OCI-LY3 (cell line): ENCODE results near the gene DNAJC7.

ENCODE experiments used
- CTCF ChIP-seq: fragments of 200-600, 300-600 bp; sonication (generic); IDR thresholded peaks from 2 replicates; pipeline ENCODE4 v1.5.1; 2014; ENCODE audit warnings: antibody characterized with exemption, low read length, low read depth
- EZH2phosphoT487 ChIP-seq: fragments of 200-600 bp; shearing (Covaris generic); IDR thresholded peaks from 2 replicates; pipeline ENCODE4 v1.6.1; 2018; ENCODE audit warnings: antibody characterized with exemption, mixed run types, low read depth

- no peak for TF ChIP-seq CTCF
- no peak for TF ChIP-seq EZH2phosphoT487
These were observed 25.5 kb upstream of the DNAJC7 start for GRCh38 chr17:42042598-42043319.
